Raji (cell line): ENCODE data around the gene FOXN1.

Experiments
- POLR2A ChIP-seq: IDR thresholded peaks from 2 replicates; pipeline ENCODE4 v1.6.1; 2011; ENCODE audit warnings: low read depth, low read length, control low read depth; ENCODE audit not compliant: insufficient read depth

Gene FOXN1

GRCh38 chr17:28492352-28493310 lies 13.5 kb upstream of the FOXN1 start:
- no peak for TF ChIP-seq POLR2A

GRCh38 chr17:28493460-28493859 lies 12.7 kb upstream of the FOXN1 start:
- TF ChIP-seq POLR2A, result no peak

DNA sequence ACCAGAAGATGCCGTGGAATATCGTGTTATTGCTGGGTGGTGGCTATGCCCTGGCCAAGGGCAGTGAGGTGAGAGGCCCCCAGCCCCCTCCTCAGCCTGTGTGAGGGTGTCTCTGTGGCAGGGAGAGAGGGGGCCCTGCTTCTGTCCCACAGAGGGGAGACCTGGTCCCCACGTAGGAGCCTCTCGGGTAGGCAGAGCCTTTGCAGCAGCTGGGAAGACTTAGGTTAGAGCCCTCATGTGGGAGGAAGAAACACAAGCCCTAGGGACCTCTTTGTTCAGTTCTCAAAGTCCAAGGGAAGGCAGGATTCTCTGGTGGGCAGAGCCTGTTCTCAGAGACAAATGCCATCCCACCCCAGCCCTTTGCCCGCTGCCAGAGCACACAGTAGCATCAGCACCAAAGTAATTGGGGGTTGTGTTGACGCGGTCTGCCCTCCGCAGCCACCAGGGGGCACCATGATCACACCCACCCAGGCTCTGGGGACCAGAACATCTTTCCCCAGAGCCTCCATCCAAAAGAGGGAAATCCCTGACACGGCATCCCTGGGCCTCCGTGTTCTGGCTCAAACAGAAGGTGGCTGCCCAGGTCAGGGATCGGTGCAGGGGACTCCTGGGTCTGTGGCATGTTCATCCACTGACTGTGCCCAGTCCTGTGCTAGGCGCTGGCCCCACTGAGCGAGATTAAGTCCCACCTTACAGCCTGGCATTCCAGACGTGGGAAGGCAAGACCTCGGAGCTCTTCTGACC lies 11.5 kb upstream of the FOXN1 start:
- no peak for TF ChIP-seq POLR2A

DNA sequence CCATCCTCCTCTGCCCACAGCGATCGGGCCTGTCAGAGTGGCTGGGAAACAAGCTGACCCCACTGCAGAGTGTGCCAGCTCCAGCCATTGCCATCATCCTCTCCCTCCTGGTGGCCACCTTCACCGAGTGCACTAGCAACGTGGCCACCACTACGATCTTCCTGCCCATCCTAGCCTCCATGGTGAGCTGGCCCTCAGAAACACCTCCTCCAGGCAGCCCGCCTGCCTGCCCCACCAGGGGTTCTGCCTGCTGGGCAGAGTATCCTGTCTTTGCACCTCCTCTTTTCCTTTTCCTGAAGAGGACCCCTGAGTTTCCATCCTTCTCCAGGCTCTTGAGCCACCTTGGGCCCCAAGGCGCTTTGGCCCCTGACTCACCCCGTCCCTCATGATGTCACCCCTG lies 10.5 kb upstream of the FOXN1 start:
- TF ChIP-seq POLR2A, result no peak

DNA sequence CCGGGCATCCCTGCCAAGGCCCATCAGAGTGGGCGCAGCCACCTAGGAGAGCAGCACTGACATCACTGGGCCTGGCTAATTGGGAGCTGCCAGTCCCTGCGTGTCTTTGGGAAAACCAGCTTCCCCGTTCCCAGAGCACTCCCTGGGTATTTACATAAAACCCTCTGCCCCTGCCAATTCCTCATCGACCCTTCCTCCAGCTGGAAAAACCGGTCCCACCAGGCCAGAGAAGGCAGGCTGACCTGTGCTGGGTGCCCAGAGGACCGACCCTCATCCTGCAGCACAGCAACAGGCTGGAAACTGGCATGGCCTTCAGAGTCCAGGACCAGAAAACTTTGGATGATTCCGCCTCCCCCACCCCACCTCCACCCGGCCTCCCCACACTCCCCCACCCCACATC lies 8.2 kb upstream of the FOXN1 start:
- no peak for TF ChIP-seq POLR2A

GRCh38 chr17:28498652-28499363 lies 7.3 kb upstream of the FOXN1 start:
- no peak for TF ChIP-seq POLR2A

DNA sequence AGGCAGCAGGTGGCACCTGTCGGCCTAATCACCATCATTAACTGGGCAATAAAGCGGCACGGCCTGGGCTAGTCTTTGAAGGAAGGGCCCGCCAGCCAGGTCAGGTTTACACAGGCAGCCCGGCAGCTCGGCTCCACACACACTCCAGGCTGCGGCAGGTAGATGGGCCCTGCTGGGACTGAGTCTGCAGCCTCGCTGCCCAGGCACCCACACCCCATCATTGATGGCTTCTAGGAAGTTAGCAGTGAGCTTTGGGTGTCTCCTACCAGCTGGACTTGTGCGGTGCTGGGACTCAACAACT lies 6.8 kb upstream of the FOXN1 start:
- TF ChIP-seq POLR2A, result no peak

- no peak for TF ChIP-seq POLR2A
Observed at GRCh38 chr17:28499684-28500357, 6.3 kb upstream of the FOXN1 start.

GRCh38 chr17:28500712-28501379 lies 5.3 kb upstream of the FOXN1 start:
- peak; percentile 58 for TF ChIP-seq POLR2A

- TF ChIP-seq POLR2A, result 0 out of 2 replicates have a peak, but pooled peaks have one; percentile 18
Observed at GRCh38 chr17:28501421-28502284, 4.5 kb upstream of the FOXN1 start.

DNA sequence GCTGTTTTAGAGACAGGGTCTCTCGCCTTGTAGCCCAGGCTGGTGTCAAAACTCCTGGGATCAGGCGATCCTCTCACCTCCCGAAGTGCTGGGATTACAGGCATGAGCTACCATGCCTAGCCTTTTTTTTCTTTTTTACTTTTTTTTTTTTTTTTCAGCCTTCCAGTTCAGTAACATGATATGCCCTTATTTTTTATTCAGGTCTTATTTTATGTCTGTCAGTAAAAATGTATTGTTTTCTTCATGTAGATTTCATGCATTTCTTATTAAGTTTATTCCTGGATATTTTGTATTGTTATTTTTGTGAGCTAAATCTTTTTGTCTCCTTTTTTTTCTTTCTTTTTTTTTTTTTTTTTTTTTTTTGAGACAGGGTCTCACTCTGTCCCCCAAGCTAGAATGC lies 2.7 kb upstream of the FOXN1 start:
- TF ChIP-seq POLR2A, result no peak

DNA sequence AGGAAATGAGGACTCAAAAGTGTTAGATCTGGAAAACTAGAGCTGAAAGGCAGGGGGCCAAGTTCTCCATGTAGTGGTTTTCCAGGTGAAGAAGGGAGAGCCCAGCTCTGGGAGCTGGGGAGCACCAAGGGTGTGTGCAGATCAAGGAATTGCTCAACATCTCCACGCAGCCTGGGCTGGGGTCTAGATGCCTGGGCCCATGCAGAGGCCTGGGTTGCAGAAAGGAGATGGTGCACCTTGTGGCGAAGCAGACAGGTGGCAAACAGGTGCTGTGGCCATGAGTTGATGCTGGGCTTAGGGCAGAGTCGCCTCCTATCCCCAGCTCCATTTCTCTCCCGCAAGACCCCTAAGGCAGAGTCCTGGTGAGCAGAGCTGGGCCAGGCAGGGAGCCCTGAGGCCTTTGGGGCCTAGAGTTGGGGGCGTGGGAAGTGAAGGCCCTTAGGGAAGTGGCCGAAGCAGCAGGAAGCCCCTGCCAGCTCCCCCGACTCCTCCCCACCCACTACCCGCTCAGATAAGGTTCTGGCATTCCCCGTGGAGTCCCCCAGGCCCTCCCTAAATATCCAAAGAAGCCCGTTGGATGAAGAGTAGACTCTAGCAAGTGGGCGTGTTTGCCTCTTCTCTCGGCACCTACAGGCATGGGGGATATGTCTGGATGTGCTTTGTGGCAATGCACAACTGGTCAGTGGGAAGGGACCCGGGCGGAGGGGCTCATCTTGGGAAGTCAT lies 777 bp downstream of the FOXN1 start:
- no peak for TF ChIP-seq POLR2A
